Skeletal muscle satellite cell (primary cell): Measurements from ENCODE around the gene ERCC2. TPM values are rescaled to one million over a fixed set of nuclear protein-coding genes. Genes with fewer than 3 reads are reported as not detected.
"Not testable (repeated sequence)": the region's sequence is repeated elsewhere in the genome, so short reads cannot be mapped to it uniquely, and the experiment has no call there.

Source experiments
- H3K27me3 ChIP-seq: 2 replicates; pipeline ENCODE4 v1.7.0; 2013; ENCODE audit warnings: low read length; ENCODE audit not compliant: control insufficient read depth, insufficient read depth
- H3K36me3 ChIP-seq: 2 replicates; pipeline ENCODE4 v1.7.0; 2013; ENCODE audit warnings: mild to moderate bottlenecking, control low read depth, low read length; ENCODE audit not compliant: insufficient read depth
- H3K4me1 ChIP-seq: 2 replicates; pipeline ENCODE4 v1.7.0; 2013; ENCODE audit warnings: low read length; ENCODE audit not compliant: control insufficient read depth, insufficient read depth
- H3K4me2 ChIP-seq: 2 replicates; pipeline ENCODE4 v1.7.0; 2013; ENCODE audit warnings: mild to moderate bottlenecking, low read length
- H3K4me3 ChIP-seq: 2 replicates; pipeline ENCODE4 v1.7.0; 2013; ENCODE audit warnings: low read length
- H3K9ac ChIP-seq: 2 replicates; pipeline ENCODE4 v1.7.0; 2013; ENCODE audit warnings: mild to moderate bottlenecking, low read depth, low read length, moderate library complexity
- H3K9me3 ChIP-seq: replicated peaks from 2 replicates; pipeline ENCODE4 v1.7.0; 2013; ENCODE audit warnings: mild to moderate bottlenecking, control low read depth, low read length
- total RNA-seq: library from RNA; depleted of rRNA; stranded (reverse); fragments of >200 nt; gene quantifications from 2 replicates; pipeline ENCODE4 v1.2.3, GENCODE V29; 2012; rRNA removed

ERCC2 gene
- total RNA-seq: 40.1 and 54.0 TPM in 2 replicates

- no peaks in the 10 kb centered on the region for H3K27me3 ChIP-seq
- H3K4me3 ChIP-seq: peak within 1 kb of the TSS; percentile 92
- H3K36me3 ChIP-seq: peaks cover 14% of the 10 kb centered on the region
- H3K4me1 ChIP-seq: peaks cover 27% of the 10 kb centered on the region
- H3K9me3 ChIP-seq: no peaks in the 10 kb centered on the region
- H3K4me2 ChIP-seq: peak within 1 kb of the TSS; percentile 88
- peak within 1 kb of the TSS; percentile 93 for H3K9ac ChIP-seq
These were observed at the start of gene ERCC2 for GRCh38 chr19:45370410-45371204. ERCC2 (minus strand) TSS chr19:45370573; CDS start chr19:45370540, 33 bp downstream.

- peak overlapping the region; percentile 48 for H3K4me2 ChIP-seq
- no peak overlapping the region for H3K4me3 ChIP-seq
- H3K4me1 ChIP-seq: peaks cover 37% of the 10 kb centered on the region
- no peak overlapping the region for H3K9ac ChIP-seq
- peaks cover 44% of the 10 kb centered on the region for H3K36me3 ChIP-seq
- H3K27me3 ChIP-seq: no peaks in the 10 kb centered on the region
- H3K9me3 ChIP-seq: no peaks in the 10 kb centered on the region
These were observed 49.5 kb upstream of the ERCC2 start for GRCh38 chr19:45419895-45420294.

- peaks cover 33% of the 10 kb centered on the region for H3K4me1 ChIP-seq
- H3K27me3 ChIP-seq: no peaks in the 10 kb centered on the region
- H3K9ac ChIP-seq: no peak overlapping the region
- H3K36me3 ChIP-seq: peaks cover 49% of the 10 kb centered on the region
- H3K4me3 ChIP-seq: no peak overlapping the region
- peak overlapping the region; percentile 35 for H3K4me2 ChIP-seq
- no peaks in the 10 kb centered on the region for H3K9me3 ChIP-seq
These were observed 49.0 kb upstream of the ERCC2 start for GRCh38 chr19:45419396-45419795.

GRCh38 chr19:45418802-45419201, 48.4 kb upstream of the ERCC2 start:
- Histone ChIP-seq H3K4me1 (peaks cover 28% of the 10 kb centered on the region), H3K27me3 (no peaks in the 10 kb centered on the region), H3K9ac (no peak overlapping the region), H3K36me3 (peaks cover 55% of the 10 kb centered on the region), H3K4me3 (no peak overlapping the region), H3K4me2 (no peak overlapping the region), H3K9me3 (no peaks in the 10 kb centered on the region)

- peaks cover 70% of the 10 kb centered on the region for H3K36me3 ChIP-seq
- H3K4me1 ChIP-seq: peaks cover 24% of the 10 kb centered on the region
- H3K9me3 ChIP-seq: no peaks in the 10 kb centered on the region
- H3K9ac ChIP-seq: no peak overlapping the region
- no peak overlapping the region for H3K4me3 ChIP-seq
- H3K27me3 ChIP-seq: no peaks in the 10 kb centered on the region
- no peak overlapping the region for H3K4me2 ChIP-seq
These were observed 46.8 kb upstream of the ERCC2 start for GRCh38 chr19:45417151-45417550.

- H3K36me3 ChIP-seq: peaks cover 62% of the 10 kb centered on the region
These were observed 44.1 kb upstream of the ERCC2 start for GRCh38 chr19:45414468-45414867.

GRCh38 chr19:45413497-45413896, 43.1 kb upstream of the ERCC2 start:
- Histone ChIP-seq H3K4me2 (no peak overlapping the region), H3K4me1 (peaks cover 12% of the 10 kb centered on the region), H3K9me3 (no peaks in the 10 kb centered on the region), H3K27me3 (no peaks in the 10 kb centered on the region), H3K9ac (no peak overlapping the region), H3K36me3 (peaks cover 53% of the 10 kb centered on the region), H3K4me3 (no peak overlapping the region)

More at GRCh38 chr19:45414468-45414867, 44.1 kb upstream of the ERCC2 start:
- H3K27me3 ChIP-seq: no peaks in the 10 kb centered on the region
- peaks cover 10% of the 10 kb centered on the region for H3K4me1 ChIP-seq
- no peaks in the 10 kb centered on the region for H3K9me3 ChIP-seq
- no peak overlapping the region for H3K4me2 ChIP-seq
- H3K9ac ChIP-seq: no peak overlapping the region
- H3K4me3 ChIP-seq: no peak overlapping the region

GRCh38 chr19:45410330-45410729, 40.0 kb upstream of the ERCC2 start:
- not testable (repeated sequence) for H3K9ac ChIP-seq, H3K4me2 ChIP-seq, H3K4me3 ChIP-seq, H3K9me3 ChIP-seq, H3K27me3 ChIP-seq
- Histone ChIP-seq H3K36me3 (peaks cover 37% of the 10 kb centered on the region), H3K4me1 (peaks cover 19% of the 10 kb centered on the region)

- Histone ChIP-seq H3K9ac (peak overlapping the region; percentile 11), H3K9me3 (no peaks in the 10 kb centered on the region), H3K27me3 (no peaks in the 10 kb centered on the region), H3K4me2 (no peak overlapping the region), H3K4me1 (peaks cover 26% of the 10 kb centered on the region), H3K4me3 (no peak overlapping the region), H3K36me3 (peaks cover 33% of the 10 kb centered on the region)
These were observed 39.2 kb upstream of the ERCC2 start for GRCh38 chr19:45409557-45409920.

GRCh38 chr19:45408830-45409556, 38.6 kb upstream of the ERCC2 start:
- no peaks in the 10 kb centered on the region for H3K27me3 ChIP-seq
- no peaks in the 10 kb centered on the region for H3K9me3 ChIP-seq
- H3K4me3 ChIP-seq: no peak overlapping the region
- H3K4me1 ChIP-seq: peaks cover 32% of the 10 kb centered on the region
- H3K9ac ChIP-seq: peak overlapping the region; percentile 11
- no peak overlapping the region for H3K4me2 ChIP-seq
- peaks cover 28% of the 10 kb centered on the region for H3K36me3 ChIP-seq

GRCh38 chr19:45408121-45408520, 37.7 kb upstream of the ERCC2 start:
- no peaks in the 10 kb centered on the region for H3K9me3 ChIP-seq
- H3K4me2 ChIP-seq: no peak overlapping the region
- no peak overlapping the region for H3K4me3 ChIP-seq
- H3K27me3 ChIP-seq: no peaks in the 10 kb centered on the region
- no peak overlapping the region for H3K9ac ChIP-seq
- peaks cover 40% of the 10 kb centered on the region for H3K4me1 ChIP-seq
- H3K36me3 ChIP-seq: peaks cover 19% of the 10 kb centered on the region
